ENCODE data around the gene TEAD1.
"Not testable (repeated sequence)": the region's sequence is repeated elsewhere in the genome, so short reads cannot be mapped to it uniquely, and the experiment has no call there.

The TEAD1 gene

GRCh38 chr11:12744826-12745502 is 70.7 kb downstream of the TEAD1 start:
- no peak for DNase-seq

- no peak for DNase-seq
Measured at GRCh38 chr11:12745787-12746186, 71.6 kb downstream of the TEAD1 start.

- DNase-seq, result no peak
Measured at GRCh38 chr11:12746593-12747097, 72.4 kb downstream of the TEAD1 start.

GRCh38 chr11:12748561-12748960 is 74.3 kb downstream of the TEAD1 start:
- no peak for DNase-seq

GRCh38 chr11:12749442-12749841 is 75.2 kb downstream of the TEAD1 start:
- DNase-seq, result no peak

- no peak for DNase-seq
Measured at GRCh38 chr11:12750181-12750580, 76.0 kb downstream of the TEAD1 start.

GRCh38 chr11:12752868-12753524 is 78.8 kb downstream of the TEAD1 start:
- no peak for DNase-seq

- no peak for DNase-seq
Measured at GRCh38 chr11:12754021-12754420, 79.8 kb downstream of the TEAD1 start.

- no peak for DNase-seq
Measured at GRCh38 chr11:12754582-12755234, 80.5 kb downstream of the TEAD1 start.

GRCh38 chr11:12755510-12756453 is 81.6 kb downstream of the TEAD1 start:
- no peak for DNase-seq

GRCh38 chr11:12756454-12756806 is 82.2 kb downstream of the TEAD1 start:
- no peak for DNase-seq

- no peak for DNase-seq
Measured at GRCh38 chr11:12756867-12757266, 82.6 kb downstream of the TEAD1 start.

GRCh38 chr11:12757416-12757815 is 83.2 kb downstream of the TEAD1 start:
- no peak for DNase-seq

GRCh38 chr11:12758117-12758516 is 83.9 kb downstream of the TEAD1 start:
- not testable (repeated sequence) for DNase-seq

- DNase-seq, result no peak
Measured at GRCh38 chr11:12761029-12761428, 86.8 kb downstream of the TEAD1 start.

GRCh38 chr11:12762278-12762677 is 88.1 kb downstream of the TEAD1 start:
- DNase-seq, result no peak

GRCh38 chr11:12762696-12763324 is 88.6 kb downstream of the TEAD1 start:
- no peak for DNase-seq

GRCh38 chr11:12764187-12764914 is 90.1 kb downstream of the TEAD1 start:
- DNase-seq, result no peak

GRCh38 chr11:12765428-12765827 is 91.2 kb downstream of the TEAD1 start:
- DNase-seq, result no peak

GRCh38 chr11:12767027-12767426 is 92.8 kb downstream of the TEAD1 start:
- no peak for DNase-seq

- no peak for DNase-seq
Measured at GRCh38 chr11:12767577-12767976, 93.4 kb downstream of the TEAD1 start.

Measured in stimulated activated CD4-positive, alpha-beta T cell treated with anti-CD3 and anti-CD28 coated beads, Interleukin-2, amount 100 ng/mL, for 48 hours (primary cell).